ENCODE data around the gene MANEA. TPM values are rescaled to one million over a fixed set of nuclear protein-coding genes. Genes with fewer than 3 reads are reported as not detected.

Gene MANEA
- total and polyA plus RNA-seq, 10 of the 15 experiments (the other 5 are each of a cell fraction or from before 2014, with no cell fraction given): 5.8 to 19.5 (median 12.5) TPM

GRCh38 chr6:95577304-95578105 lies at the start of gene MANEA (continued):
- TF ChIP-seq E2F8 (IDR thresholded peaks at IDR 0.05; ENCODE audit: low read depth, partially characterized antibody) (no peak), DPF2 (IDR thresholded peaks at IDR 0.05) (peak; percentile 49; the same call in 1 of the 2 replicates), ZNF274 (IDR thresholded peaks at IDR 0.05; ENCODE audit: insufficient read depth, insufficient read length) (no peak), SMAD5 (IDR thresholded peaks at IDR 0.05; ENCODE audit: low read depth) (no peak), NFIC (IDR thresholded peaks at IDR 0.05; ENCODE audit: low read depth, low read length) (no peak), POLR2A (IDR thresholded peaks at IDR 0.05; ENCODE audit: low read depth, low read length) (peak; percentile 87), NFXL1 (IDR thresholded peaks at IDR 0.05; ENCODE audit: borderline replicate concordance) (no peak), BHLHE40 (IDR thresholded peaks at IDR 0.05; ENCODE audit: borderline replicate concordance in 1 of 2, low read depth in 2 of 2, low read length in 1 of 2) (peak in 1 of 2 experiments; percentile 65; a peak in 2 of 4 replicates), FOXK2 (IDR thresholded peaks at IDR 0.05) (no peak), SUPT20H (IDR thresholded peaks at IDR 0.05; ENCODE audit: borderline replicate concordance, control insufficient read depth, low read depth, low read length) (no peak), JUND (IDR thresholded peaks at IDR 0.05; ENCODE audit: low read depth, low read length) (no peak), CBX3 (IDR thresholded peaks at IDR 0.05; ENCODE audit: borderline replicate concordance, low read depth) (no peak), SIX5 (IDR thresholded peaks at IDR 0.05; ENCODE audit: low read depth, low read length, severe bottlenecking) (no peak), PRDM15 (CRISPR knock-in tag; IDR thresholded peaks at IDR 0.05) (no peak), ZBED1 (IDR thresholded peaks at IDR 0.05; ENCODE audit: borderline replicate concordance) (no peak), GABPA (IDR thresholded peaks at IDR 0.05; ENCODE audit: low read depth) (no peak), ZNF687 (IDR thresholded peaks at IDR 0.05) (peak; percentile 98), EED (IDR thresholded peaks at IDR 0.05; ENCODE audit: low read depth) (no peak)
